ENCODE results near the gene CALHM5. TPM values are rescaled to one million over a fixed set of nuclear protein-coding genes. Genes with fewer than 3 reads are reported as not detected.

CALHM5 gene
- total RNA-seq, 1 donor from 2014 or later: 0.33 TPM

DNA sequence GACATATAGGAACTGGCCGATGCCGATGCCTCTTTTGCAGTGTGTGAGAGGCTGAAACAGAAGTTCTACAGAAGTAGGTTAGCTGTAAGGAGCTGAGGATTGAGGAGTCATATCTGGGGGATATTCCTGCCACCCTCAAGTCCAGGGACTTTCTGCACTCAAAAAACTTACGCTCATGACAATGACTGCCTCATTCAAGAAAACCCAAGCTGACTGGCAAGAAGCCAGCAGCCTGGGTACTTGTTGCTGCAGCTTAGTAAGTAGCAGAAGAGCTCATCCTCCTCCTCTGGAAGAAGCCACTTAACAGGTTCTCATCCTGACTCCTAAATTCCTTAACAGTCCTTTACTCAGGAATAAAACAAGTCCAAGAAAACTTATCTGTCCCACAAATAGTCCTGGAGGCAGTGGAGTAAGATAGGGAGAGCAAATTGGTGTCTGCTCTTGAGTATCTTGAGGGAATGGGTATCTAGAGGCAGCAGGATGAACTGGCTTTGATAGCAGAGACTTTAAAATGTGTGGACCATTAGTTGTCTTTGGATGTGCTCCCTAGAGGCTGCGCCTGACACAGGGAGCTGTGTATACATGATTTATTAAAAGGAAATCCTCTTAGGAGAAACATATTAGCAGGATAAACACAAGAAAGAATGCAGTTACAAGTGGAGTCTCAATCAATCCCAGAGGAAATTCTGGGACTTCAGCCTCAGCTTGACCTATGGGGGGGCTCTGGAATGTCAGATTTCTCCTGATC, 7.4 kb downstream of the CALHM5 start:
- Mint-ChIP-seq H3K27ac (ENCODE audit: unreplicated experiment) (no peak overlapping the region), H3K4me1 (no peaks in the 10 kb centered on the region), H3K9me3 (no peaks in the 10 kb centered on the region), H3K4me3 (no peak overlapping the region), H3K27me3 (ENCODE audit: low read depth) (peaks cover 4% of the 10 kb centered on the region), H3K36me3 (ENCODE audit: low read depth) (no peaks in the 10 kb centered on the region)
- no peak for DNase-seq (ENCODE audit: low read depth, low spot score)
- TF ChIP-seq, protein P1, sequence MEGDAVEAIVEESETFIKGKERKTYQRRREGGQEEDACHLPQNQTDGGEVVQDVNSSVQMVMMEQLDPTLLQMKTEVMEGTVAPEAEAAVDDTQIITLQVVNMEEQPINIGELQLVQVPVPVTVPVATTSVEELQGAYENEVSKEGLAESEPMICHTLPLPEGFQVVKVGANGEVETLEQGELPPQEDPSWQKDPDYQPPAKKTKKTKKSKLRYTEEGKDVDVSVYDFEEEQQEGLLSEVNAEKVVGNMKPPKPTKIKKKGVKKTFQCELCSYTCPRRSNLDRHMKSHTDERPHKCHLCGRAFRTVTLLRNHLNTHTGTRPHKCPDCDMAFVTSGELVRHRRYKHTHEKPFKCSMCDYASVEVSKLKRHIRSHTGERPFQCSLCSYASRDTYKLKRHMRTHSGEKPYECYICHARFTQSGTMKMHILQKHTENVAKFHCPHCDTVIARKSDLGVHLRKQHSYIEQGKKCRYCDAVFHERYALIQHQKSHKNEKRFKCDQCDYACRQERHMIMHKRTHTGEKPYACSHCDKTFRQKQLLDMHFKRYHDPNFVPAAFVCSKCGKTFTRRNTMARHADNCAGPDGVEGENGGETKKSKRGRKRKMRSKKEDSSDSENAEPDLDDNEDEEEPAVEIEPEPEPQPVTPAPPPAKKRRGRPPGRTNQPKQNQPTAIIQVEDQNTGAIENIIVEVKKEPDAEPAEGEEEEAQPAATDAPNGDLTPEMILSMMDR (conservative IDR thresholded peaks at IDR 0.05): no peak

DNA sequence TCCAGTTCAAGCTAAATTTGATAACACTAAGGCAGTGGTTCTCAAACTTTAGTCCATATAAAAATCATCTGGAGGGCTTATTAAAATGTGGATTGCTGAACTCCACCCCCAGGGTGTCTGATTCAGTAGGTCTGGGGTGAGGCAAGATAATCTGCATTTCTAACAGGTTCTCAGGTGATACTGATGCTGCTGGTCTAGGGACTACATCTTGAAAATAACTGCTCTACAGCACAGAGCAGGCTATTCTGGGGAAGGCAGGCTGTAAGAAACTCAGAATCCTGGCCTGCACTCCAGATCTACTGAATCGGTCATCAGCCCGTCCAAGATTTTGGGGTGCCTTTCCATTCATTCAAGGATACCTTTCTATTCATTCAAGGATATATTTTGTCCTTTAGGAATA, 11.5 kb downstream of the CALHM5 start:
- no peak overlapping the region for H3K27ac Mint-ChIP-seq (ENCODE audit: unreplicated experiment)
- no peaks in the 10 kb centered on the region for H3K36me3 Mint-ChIP-seq (ENCODE audit: low read depth)
- no peak for DNase-seq (ENCODE audit: low read depth, low spot score)
- TF ChIP-seq, protein P1 (conservative IDR thresholded peaks at IDR 0.05): no peak
- H3K27me3 Mint-ChIP-seq (ENCODE audit: low read depth): peaks cover 4% of the 10 kb centered on the region
- no peaks in the 10 kb centered on the region for H3K4me1 Mint-ChIP-seq
- H3K9me3 Mint-ChIP-seq: no peaks in the 10 kb centered on the region
- H3K4me3 Mint-ChIP-seq: no peak overlapping the region

DNA sequence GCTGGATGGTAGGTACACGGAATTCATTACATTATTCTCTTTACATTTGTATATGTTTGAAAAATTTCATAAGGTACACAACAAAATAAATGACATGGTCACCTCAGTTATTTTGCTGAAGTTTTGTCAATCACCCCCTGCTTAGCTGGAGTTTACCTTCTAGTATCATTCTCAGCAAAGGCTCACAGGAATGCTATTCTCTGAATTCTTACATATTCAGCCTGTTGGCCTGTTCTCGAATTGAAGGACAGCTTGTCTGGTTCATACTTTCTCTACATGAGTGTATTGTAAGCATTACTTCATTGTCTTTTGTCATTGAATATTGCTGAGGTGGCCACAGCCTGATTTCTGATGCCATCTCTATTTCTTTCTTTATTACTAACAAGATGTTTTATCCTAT, 12.8 kb downstream of the CALHM5 start:
- no peaks in the 10 kb centered on the region for H3K4me1 Mint-ChIP-seq
- H3K27ac Mint-ChIP-seq (ENCODE audit: unreplicated experiment): no peak overlapping the region
- H3K36me3 Mint-ChIP-seq (ENCODE audit: low read depth): no peaks in the 10 kb centered on the region

DNA sequence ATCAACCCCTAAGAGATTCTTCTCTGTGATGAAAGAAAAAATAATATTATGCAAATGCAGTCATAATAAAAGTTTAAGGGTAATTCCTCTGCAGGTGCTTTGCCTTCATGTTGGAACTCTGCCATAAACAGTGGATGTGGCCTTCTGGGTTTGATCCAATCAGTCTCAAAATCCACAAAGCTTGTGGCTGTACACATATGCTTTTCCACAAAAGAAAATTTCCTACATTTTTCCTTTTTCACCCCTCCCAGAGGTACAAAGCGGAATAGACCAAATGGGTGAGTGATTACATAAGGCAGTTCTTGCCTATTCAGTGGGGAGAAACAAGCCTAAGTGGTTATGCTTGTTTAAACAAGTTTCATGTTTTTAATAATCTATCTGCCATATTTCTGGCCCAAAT, 16.7 kb downstream of the CALHM5 start:
- Mint-ChIP-seq H3K27me3 (ENCODE audit: low read depth) (peaks cover 10% of the 10 kb centered on the region), H3K9me3 (no peaks in the 10 kb centered on the region), H3K27ac (ENCODE audit: unreplicated experiment) (no peak overlapping the region), H3K4me1 (peaks cover 24% of the 10 kb centered on the region), H3K36me3 (ENCODE audit: low read depth) (no peaks in the 10 kb centered on the region), H3K4me3 (no peak overlapping the region)
- TF ChIP-seq, protein P1 (conservative IDR thresholded peaks at IDR 0.05): no peak
- no peak for DNase-seq (ENCODE audit: low read depth, low spot score)

More for the DNA sequence above, 12.8 kb downstream of the CALHM5 start:
- no peak for DNase-seq (ENCODE audit: low read depth, low spot score)
- H3K27me3 Mint-ChIP-seq (ENCODE audit: low read depth): no peaks in the 10 kb centered on the region
- no peak overlapping the region for H3K4me3 Mint-ChIP-seq
- TF ChIP-seq, protein P1 (conservative IDR thresholded peaks at IDR 0.05): no peak
- H3K9me3 Mint-ChIP-seq: no peaks in the 10 kb centered on the region

DNA sequence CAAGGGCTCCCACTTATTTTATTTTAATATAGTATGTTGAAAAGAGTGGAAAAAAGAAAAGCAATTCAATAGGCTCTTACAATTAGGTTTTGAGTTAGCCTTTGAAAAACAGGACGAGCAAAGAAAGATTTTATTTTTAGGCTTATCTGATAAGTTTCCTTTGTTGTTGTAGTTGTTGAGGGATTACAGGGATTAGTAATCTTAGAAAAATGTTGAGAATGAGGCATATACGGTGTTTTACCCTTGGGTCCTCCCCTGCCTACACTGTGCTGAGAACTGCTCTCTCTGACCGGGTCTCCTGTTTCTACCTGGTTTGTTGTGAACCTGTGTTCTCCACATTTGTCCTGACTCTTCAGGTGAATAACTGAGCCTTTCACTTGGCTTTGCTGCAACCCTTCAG, 17.3 kb downstream of the CALHM5 start:
- Mint-ChIP-seq H3K27me3 (ENCODE audit: low read depth) (peaks cover 15% of the 10 kb centered on the region), H3K4me1 (peaks cover 31% of the 10 kb centered on the region), H3K36me3 (ENCODE audit: low read depth) (no peaks in the 10 kb centered on the region), H3K4me3 (no peak overlapping the region), H3K9me3 (no peaks in the 10 kb centered on the region), H3K27ac (ENCODE audit: unreplicated experiment) (no peak overlapping the region)
- TF ChIP-seq, protein P1 (conservative IDR thresholded peaks at IDR 0.05): no peak
- no peak for DNase-seq (ENCODE audit: low read depth, low spot score)

Measured in neural crest cell (in vitro differentiated cells).